Stimulated activated memory B cell treated with anti-CD40 and anti-IgM and Interleukin-4, amounts not matched to agents 10 μg/mL and 1 μg/mL and 100 μg/mL, for 72 hours (primary cell): Measurements from ENCODE around the gene TRAPPC6A.

ENCODE experiments used
- ATAC-seq: fragments of 150-1000 bp; cut with Tn5 transposase; 2 replicates; pipeline ENCODE4 v1.10.0; 2021
- H3K27ac Mint-ChIP-seq: one replicate; pipeline ENCODE4 v1.8.0; 2022; ENCODE audit warnings: mild to moderate bottlenecking, mixed read lengths
- H3K27me3 Mint-ChIP-seq: one replicate; pipeline ENCODE4 v1.8.0; 2022; ENCODE audit warnings: mixed read lengths
- H3K36me3 Mint-ChIP-seq: one replicate; pipeline ENCODE4 v1.8.0; 2022; ENCODE audit warnings: mixed read lengths
- H3K4me1 Mint-ChIP-seq: one replicate; pipeline ENCODE4 v1.8.0; 2022; ENCODE audit warnings: mixed read lengths
- H3K4me3 Mint-ChIP-seq: one replicate; pipeline ENCODE4 v1.8.0; 2022; ENCODE audit warnings: mild to moderate bottlenecking, moderate library complexity, mixed read lengths
- H3K9me3 Mint-ChIP-seq: one replicate; pipeline ENCODE4 v1.8.0; 2022; ENCODE audit warnings: mixed read lengths

The TRAPPC6A gene

GRCh38 chr19:45173816-45174215 lies 4.2 kb downstream of the TRAPPC6A start:
- Mint-ChIP-seq H3K27me3 (no peaks in the 10 kb centered on the region), H3K27ac (no peak overlapping the region), H3K4me3 (no peak overlapping the region), H3K4me1 (peaks cover 35% of the 10 kb centered on the region), H3K36me3 (peaks cover 8% of the 10 kb centered on the region), H3K9me3 (no peaks in the 10 kb centered on the region)
- no peak for ATAC-seq

- Mint-ChIP-seq H3K27me3 (no peaks in the 10 kb centered on the region), H3K4me1 (peaks cover 35% of the 10 kb centered on the region), H3K27ac (peak overlapping the region; percentile 48), H3K9me3 (no peaks in the 10 kb centered on the region), H3K36me3 (peaks cover 10% of the 10 kb centered on the region), H3K4me3 (no peak overlapping the region)
- ATAC-seq, result no peak
Measured at GRCh38 chr19:45172611-45173208, 5.3 kb downstream of the TRAPPC6A start.

GRCh38 chr19:45172173-45172572 lies 5.9 kb downstream of the TRAPPC6A start:
- Mint-ChIP-seq H3K27ac (peak overlapping the region; percentile 48), H3K4me3 (no peak overlapping the region)
- no peak for ATAC-seq

GRCh38 chr19:45171211-45171623 lies 6.8 kb downstream of the TRAPPC6A start:
- H3K36me3 Mint-ChIP-seq, result peaks cover 10% of the 10 kb centered on the region
- no peaks in the 10 kb centered on the region for H3K27me3 Mint-ChIP-seq
- H3K4me1 Mint-ChIP-seq, result peaks cover 35% of the 10 kb centered on the region
- H3K9me3 Mint-ChIP-seq, result no peaks in the 10 kb centered on the region
- peak overlapping the region; percentile 7 for H3K4me3 Mint-ChIP-seq
- no peak for ATAC-seq
- H3K27ac Mint-ChIP-seq, result peak overlapping the region; percentile 48

More at GRCh38 chr19:45172173-45172572, 5.9 kb downstream of the TRAPPC6A start:
- H3K36me3 Mint-ChIP-seq, result peaks cover 10% of the 10 kb centered on the region
- peaks cover 35% of the 10 kb centered on the region for H3K4me1 Mint-ChIP-seq
- no peaks in the 10 kb centered on the region for H3K27me3 Mint-ChIP-seq
- H3K9me3 Mint-ChIP-seq, result no peaks in the 10 kb centered on the region

GRCh38 chr19:45170146-45171106 lies 7.6 kb downstream of the TRAPPC6A start:
- no peaks in the 10 kb centered on the region for H3K9me3 Mint-ChIP-seq
- ATAC-seq, result no peak
- H3K27me3 Mint-ChIP-seq, result no peaks in the 10 kb centered on the region

GRCh38 chr19:45169602-45170001 lies 8.4 kb downstream of the TRAPPC6A start:
- H3K27ac Mint-ChIP-seq, result no peak overlapping the region
- no peak overlapping the region for H3K4me3 Mint-ChIP-seq
- H3K9me3 Mint-ChIP-seq, result no peaks in the 10 kb centered on the region
- H3K36me3 Mint-ChIP-seq, result peaks cover 5% of the 10 kb centered on the region
- H3K4me1 Mint-ChIP-seq, result peaks cover 38% of the 10 kb centered on the region
- no peaks in the 10 kb centered on the region for H3K27me3 Mint-ChIP-seq
- no peak for ATAC-seq

More at GRCh38 chr19:45170146-45171106, 7.6 kb downstream of the TRAPPC6A start:
- H3K4me1 Mint-ChIP-seq, result peaks cover 34% of the 10 kb centered on the region
- H3K4me3 Mint-ChIP-seq, result no peak overlapping the region
- H3K27ac Mint-ChIP-seq, result peak overlapping the region; percentile 48
- H3K36me3 Mint-ChIP-seq, result peaks cover 8% of the 10 kb centered on the region

GRCh38 chr19:45168767-45169351 lies 9.2 kb downstream of the TRAPPC6A start:
- H3K27me3 Mint-ChIP-seq, result no peaks in the 10 kb centered on the region
- peaks cover 44% of the 10 kb centered on the region for H3K4me1 Mint-ChIP-seq
- no peak overlapping the region for H3K27ac Mint-ChIP-seq
- no peak overlapping the region for H3K4me3 Mint-ChIP-seq
- ATAC-seq, result no peak
- no peaks in the 10 kb centered on the region for H3K9me3 Mint-ChIP-seq
- peaks cover 5% of the 10 kb centered on the region for H3K36me3 Mint-ChIP-seq

GRCh38 chr19:45166723-45167252 lies 11.2 kb downstream of the TRAPPC6A start:
- Mint-ChIP-seq H3K9me3 (no peaks in the 10 kb centered on the region), H3K4me3 (no peak overlapping the region)
- ATAC-seq, result no peak

GRCh38 chr19:45164577-45165335 lies 13.3 kb downstream of the TRAPPC6A start:
- Mint-ChIP-seq H3K27me3 (peaks cover 21% of the 10 kb centered on the region), H3K4me3 (peak overlapping the region; percentile 7), H3K4me1 (peaks cover 29% of the 10 kb centered on the region), H3K27ac (peak overlapping the region; percentile 72), H3K36me3 (peaks cover 5% of the 10 kb centered on the region), H3K9me3 (no peaks in the 10 kb centered on the region)
- ATAC-seq, result peak; percentile 90

More at GRCh38 chr19:45166723-45167252, 11.2 kb downstream of the TRAPPC6A start:
- Mint-ChIP-seq H3K4me1 (peaks cover 33% of the 10 kb centered on the region), H3K27me3 (peaks cover under 1% of the 10 kb centered on the region), H3K36me3 (peaks cover 5% of the 10 kb centered on the region), H3K27ac (no peak overlapping the region)

GRCh38 chr19:45163751-45164460 lies 14.1 kb downstream of the TRAPPC6A start:
- Mint-ChIP-seq H3K27ac (peak overlapping the region; percentile 72), H3K36me3 (peaks cover 3% of the 10 kb centered on the region), H3K4me1 (peaks cover 31% of the 10 kb centered on the region), H3K4me3 (no peak overlapping the region), H3K9me3 (no peaks in the 10 kb centered on the region), H3K27me3 (peaks cover 29% of the 10 kb centered on the region)
- no peak for ATAC-seq

- Mint-ChIP-seq H3K27ac (peak overlapping the region; percentile 72), H3K4me3 (no peak overlapping the region), H3K4me1 (peaks cover 35% of the 10 kb centered on the region), H3K36me3 (no peaks in the 10 kb centered on the region), H3K9me3 (no peaks in the 10 kb centered on the region), H3K27me3 (peaks cover 37% of the 10 kb centered on the region)
- ATAC-seq, result no peak
Measured at GRCh38 chr19:45163156-45163555, 14.9 kb downstream of the TRAPPC6A start.

- no peaks in the 10 kb centered on the region for H3K9me3 Mint-ChIP-seq
- H3K4me3 Mint-ChIP-seq, result no peak overlapping the region
- no peaks in the 10 kb centered on the region for H3K36me3 Mint-ChIP-seq
- H3K27ac Mint-ChIP-seq, result no peak overlapping the region
- peaks cover 41% of the 10 kb centered on the region for H3K27me3 Mint-ChIP-seq
- H3K4me1 Mint-ChIP-seq, result peaks cover 35% of the 10 kb centered on the region
- ATAC-seq, result no peak
Measured at GRCh38 chr19:45162608-45163143, 15.4 kb downstream of the TRAPPC6A start.

GRCh38 chr19:45161738-45162607 lies 16.1 kb downstream of the TRAPPC6A start:
- Mint-ChIP-seq H3K27ac (no peak overlapping the region), H3K9me3 (no peaks in the 10 kb centered on the region), H3K4me1 (peaks cover 35% of the 10 kb centered on the region), H3K36me3 (no peaks in the 10 kb centered on the region), H3K4me3 (no peak overlapping the region), H3K27me3 (peaks cover 48% of the 10 kb centered on the region)
- no peak for ATAC-seq
